Measurements from ENCODE around the gene WNK1.
A peak's percentile ranks its signal among the peaks of the same experiment; 100 is the strongest.

The WNK1 gene

DNA sequence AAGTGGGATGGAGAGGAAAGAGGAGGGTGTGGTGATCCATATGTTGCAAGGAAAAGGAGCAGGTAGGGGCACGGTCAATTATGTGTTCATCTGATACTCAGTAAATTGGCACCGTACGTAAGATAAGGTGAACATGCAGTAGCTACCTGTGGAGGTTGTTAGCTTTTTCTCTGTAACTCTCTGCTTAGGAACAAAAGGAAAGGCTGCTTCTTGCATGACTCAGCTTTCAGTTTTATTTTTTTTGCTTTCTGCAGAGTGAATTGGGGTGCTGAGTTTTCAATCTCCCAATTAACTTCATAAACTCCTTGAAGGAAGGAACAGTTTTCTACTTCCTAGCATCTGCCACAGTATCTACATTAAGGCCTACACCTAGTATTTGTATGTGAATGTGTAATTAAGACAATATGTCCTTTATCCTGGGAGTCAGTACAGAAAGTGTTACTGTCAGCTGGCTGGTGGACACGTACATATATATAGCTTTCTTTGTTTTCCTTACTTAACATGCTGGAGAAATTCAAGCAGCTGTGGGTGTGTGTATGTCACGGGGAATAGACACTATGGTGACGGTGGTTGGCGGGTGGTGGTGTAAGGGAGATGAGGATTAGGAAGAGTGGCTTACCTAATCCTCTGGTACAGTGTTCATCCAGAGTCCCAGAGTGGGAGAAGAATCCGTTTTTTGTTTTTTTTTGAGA lies 40.1 kb upstream of the WNK1 start:
- H3K4me1 ChIP-seq (ENCODE audit: low read depth, poor library complexity, severe bottlenecking): peaks cover 7% of the 10 kb centered on the region
- no peak overlapping the region for H3K4me2 ChIP-seq
- no peaks in the 10 kb centered on the region for H3K79me2 ChIP-seq (ENCODE audit: insufficient read depth, low read depth)
- no peak for TF ChIP-seq CTCF (conservative IDR thresholded peaks at IDR 0.05; ENCODE audit: low read depth, low read length)
- no peaks in the 10 kb centered on the region for H4K20me1 ChIP-seq (ENCODE audit: insufficient read depth)
- no peak overlapping the region for H3K9ac ChIP-seq
- no peak overlapping the region for H3K27ac ChIP-seq
- no peaks in the 10 kb centered on the region for H3K36me3 ChIP-seq (ENCODE audit: insufficient read depth)
- H2AFZ ChIP-seq (ENCODE audit: low read depth): 0 out of 2 replicates have a peak overlapping the region, but pooled peaks have one; percentile 4
- H3K4me3 ChIP-seq (IDR thresholded peaks at IDR 0.05; ENCODE audit: insufficient read depth, low read depth, low read length): no peak overlapping the region
- H3K27me3 ChIP-seq (ENCODE audit: insufficient read depth, low read depth): no peaks in the 10 kb centered on the region

DNA sequence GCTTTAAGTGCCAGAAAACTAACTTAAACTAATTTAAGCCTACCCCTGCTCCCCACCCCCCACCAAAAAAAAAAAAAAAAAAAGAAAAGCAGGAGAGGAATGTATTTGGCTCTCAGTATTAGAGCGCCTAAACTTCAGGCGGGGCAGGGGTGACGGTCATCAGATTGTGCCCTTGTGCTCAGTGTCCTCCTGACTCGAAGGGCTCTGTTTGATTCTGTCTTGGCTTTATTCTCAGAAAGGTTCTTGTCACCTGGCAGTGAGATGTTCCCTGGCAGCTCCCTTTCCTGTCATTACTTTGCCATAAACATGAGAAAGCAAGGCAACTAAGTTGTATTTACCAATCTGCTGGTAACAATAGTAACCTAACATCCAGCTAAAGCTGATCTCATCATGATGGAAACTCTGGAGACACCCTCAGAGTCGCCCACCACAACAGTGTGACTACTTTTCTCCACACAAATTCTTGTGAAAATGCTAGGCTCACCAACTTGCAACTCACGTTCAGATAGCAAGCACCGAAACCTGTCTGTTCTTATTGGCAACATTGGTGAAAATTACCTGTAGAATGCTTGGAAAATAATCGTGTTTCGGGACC lies 39.0 kb upstream of the WNK1 start:
- no peaks in the 10 kb centered on the region for H3K27me3 ChIP-seq (ENCODE audit: insufficient read depth, low read depth)
- no peak for TF ChIP-seq CTCF (conservative IDR thresholded peaks at IDR 0.05; ENCODE audit: low read depth, low read length)

DNA sequence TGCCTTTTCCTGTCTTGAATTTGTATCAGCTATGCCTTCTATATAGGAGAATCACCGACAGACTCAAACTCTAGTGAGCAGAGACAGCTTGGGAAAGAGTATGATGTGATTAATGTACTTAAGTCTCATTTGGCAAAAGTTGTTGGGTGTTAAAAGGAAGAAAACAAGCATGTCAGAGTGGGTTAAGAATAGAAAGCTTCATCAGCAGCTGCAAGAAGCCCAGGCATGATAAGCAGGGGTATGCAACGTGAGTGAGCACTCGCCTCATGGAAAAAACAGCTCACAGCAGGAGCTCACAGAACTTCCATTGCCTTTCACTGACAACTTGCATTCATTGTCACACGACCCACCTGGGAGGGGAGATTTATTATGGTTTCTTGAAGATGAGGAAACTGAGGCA lies 35.9 kb upstream of the WNK1 start:
- no peak for TF ChIP-seq CTCF (conservative IDR thresholded peaks at IDR 0.05; ENCODE audit: low read depth, low read length)
- Histone ChIP-seq H3K4me2 (no peak overlapping the region), H3K27me3 (ENCODE audit: insufficient read depth, low read depth) (no peaks in the 10 kb centered on the region), H3K4me3 (IDR thresholded peaks at IDR 0.05; ENCODE audit: insufficient read depth, low read depth, low read length) (no peak overlapping the region), H4K20me1 (ENCODE audit: insufficient read depth) (no peaks in the 10 kb centered on the region), H3K79me2 (ENCODE audit: insufficient read depth, low read depth) (no peaks in the 10 kb centered on the region), H3K4me1 (ENCODE audit: low read depth, poor library complexity, severe bottlenecking) (peaks cover 7% of the 10 kb centered on the region), H2AFZ (ENCODE audit: low read depth) (no peak overlapping the region), H3K36me3 (ENCODE audit: insufficient read depth) (no peaks in the 10 kb centered on the region), H3K9ac (no peak overlapping the region), H3K27ac (no peak overlapping the region)

More for the DNA sequence above, 39.0 kb upstream of the WNK1 start:
- no peak overlapping the region for H3K4me2 ChIP-seq
- no peak overlapping the region for H3K9ac ChIP-seq
- H2AFZ ChIP-seq (ENCODE audit: low read depth): no peak overlapping the region
- H3K36me3 ChIP-seq (ENCODE audit: insufficient read depth): no peaks in the 10 kb centered on the region
- no peaks in the 10 kb centered on the region for H4K20me1 ChIP-seq (ENCODE audit: insufficient read depth)
- peaks cover 7% of the 10 kb centered on the region for H3K4me1 ChIP-seq (ENCODE audit: low read depth, poor library complexity, severe bottlenecking)
- H3K79me2 ChIP-seq (ENCODE audit: insufficient read depth, low read depth): no peaks in the 10 kb centered on the region
- no peak overlapping the region for H3K27ac ChIP-seq
- H3K4me3 ChIP-seq (IDR thresholded peaks at IDR 0.05; ENCODE audit: insufficient read depth, low read depth, low read length): no peak overlapping the region

DNA sequence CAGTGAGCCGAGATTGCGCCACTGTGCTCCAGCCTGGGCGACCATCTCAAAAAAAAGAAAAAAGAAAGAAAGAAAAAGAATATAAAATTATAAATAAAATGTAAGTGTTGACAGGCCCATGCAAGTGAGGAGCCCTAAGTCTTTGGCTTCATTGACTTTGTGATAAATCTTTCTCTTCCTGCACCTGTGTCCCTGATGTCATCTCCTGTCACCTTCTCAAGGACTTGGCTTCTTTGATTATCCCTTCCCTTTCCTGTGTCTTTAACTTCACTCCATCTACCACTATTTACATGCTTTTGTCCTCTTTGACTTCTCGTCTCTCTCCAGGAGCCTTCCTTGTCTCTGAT lies 33.6 kb upstream of the WNK1 start:
- Histone ChIP-seq H3K4me2 (no peak overlapping the region), H2AFZ (ENCODE audit: low read depth) (no peak overlapping the region), H3K27ac (no peak overlapping the region), H3K9ac (no peak overlapping the region), H3K36me3 (ENCODE audit: insufficient read depth) (no peaks in the 10 kb centered on the region), H3K79me2 (ENCODE audit: insufficient read depth, low read depth) (no peaks in the 10 kb centered on the region), H3K4me3 (IDR thresholded peaks at IDR 0.05; ENCODE audit: insufficient read depth, low read depth, low read length) (no peak overlapping the region), H3K27me3 (ENCODE audit: insufficient read depth, low read depth) (no peaks in the 10 kb centered on the region), H3K4me1 (ENCODE audit: low read depth, poor library complexity, severe bottlenecking) (peaks cover 16% of the 10 kb centered on the region), H4K20me1 (ENCODE audit: insufficient read depth) (no peaks in the 10 kb centered on the region)
- TF ChIP-seq CTCF (conservative IDR thresholded peaks at IDR 0.05; ENCODE audit: low read depth, low read length): no peak
